GM12892 (cell line): ENCODE results near the gene KPNB1.

Source experiments
- POLR2A ChIP-seq: IDR thresholded peaks from 2 replicates; pipeline ENCODE4 v1.6.1; 2011; ENCODE audit warnings: low read depth, low read length, control low read depth
- POLR2AphosphoS5 ChIP-seq: IDR thresholded peaks from 2 replicates; pipeline ENCODE4 v1.6.1; 2011; ENCODE audit warnings: low read depth, low read length, control low read depth
- TAF1 ChIP-seq: IDR thresholded peaks from 2 replicates; pipeline ENCODE4 v1.6.1; 2011; ENCODE audit warnings: low read depth, mild to moderate bottlenecking, control low read depth, low read length, borderline replicate concordance

GRCh38 chr17:47635734-47636133 lies 14.0 kb upstream of the KPNB1 start:
- no peak for TF ChIP-seq TAF1
- TF ChIP-seq POLR2A, result no peak
- TF ChIP-seq POLR2AphosphoS5, result no peak
